ENCODE data around the gene KBTBD8. TPM values are rescaled to one million over a fixed set of nuclear protein-coding genes. Genes with fewer than 3 reads are reported as not detected.

Gene KBTBD8
- total and polyA plus RNA-seq, 2 of the 13 experiments (the other 11 are each of a cell fraction or from before 2014, with no cell fraction given), result 1.1 to 7.6 TPM

DNA sequence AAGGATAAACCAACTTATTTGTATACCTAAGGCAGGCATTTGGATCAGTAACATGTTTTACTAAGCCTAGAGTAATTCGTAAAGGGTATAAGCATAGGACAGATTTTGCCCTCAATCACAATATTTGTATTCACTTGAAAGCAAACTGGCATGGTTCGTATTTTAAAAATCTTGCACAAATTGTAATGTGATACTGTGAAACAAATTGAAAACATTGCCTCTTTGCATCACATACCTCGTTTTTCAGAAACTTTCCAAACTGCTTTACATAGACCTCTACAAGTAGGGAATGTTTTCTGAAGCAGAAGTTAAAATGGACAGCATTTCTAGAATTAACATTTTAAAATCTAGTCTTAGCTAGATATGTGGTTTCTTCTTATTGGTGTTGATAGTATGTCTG, 11.6 kb downstream of the KBTBD8 start (continued):
- no peak for TF ChIP-seq ZNF407 (CRISPR knock-in tag; IDR thresholded peaks at IDR 0.05; ENCODE audit: not compliant biosample characterization)
- no peak for TF ChIP-seq ZNF264 (CRISPR knock-in tag; IDR thresholded peaks at IDR 0.05)
- no peak for TF ChIP-seq ZNF484 (CRISPR knock-in tag; IDR thresholded peaks at IDR 0.05; ENCODE audit: borderline replicate concordance, low read depth)
- no peak for TF ChIP-seq MEIS1 (CRISPR knock-in tag; IDR thresholded peaks at IDR 0.05; ENCODE audit: borderline replicate concordance)
- TF ChIP-seq SMARCC2 (IDR thresholded peaks at IDR 0.05), result no peak
- no peak for TF ChIP-seq ZNF552 (CRISPR knock-in tag; IDR thresholded peaks at IDR 0.05; ENCODE audit: borderline replicate concordance)
- TF ChIP-seq, protein P1, sequence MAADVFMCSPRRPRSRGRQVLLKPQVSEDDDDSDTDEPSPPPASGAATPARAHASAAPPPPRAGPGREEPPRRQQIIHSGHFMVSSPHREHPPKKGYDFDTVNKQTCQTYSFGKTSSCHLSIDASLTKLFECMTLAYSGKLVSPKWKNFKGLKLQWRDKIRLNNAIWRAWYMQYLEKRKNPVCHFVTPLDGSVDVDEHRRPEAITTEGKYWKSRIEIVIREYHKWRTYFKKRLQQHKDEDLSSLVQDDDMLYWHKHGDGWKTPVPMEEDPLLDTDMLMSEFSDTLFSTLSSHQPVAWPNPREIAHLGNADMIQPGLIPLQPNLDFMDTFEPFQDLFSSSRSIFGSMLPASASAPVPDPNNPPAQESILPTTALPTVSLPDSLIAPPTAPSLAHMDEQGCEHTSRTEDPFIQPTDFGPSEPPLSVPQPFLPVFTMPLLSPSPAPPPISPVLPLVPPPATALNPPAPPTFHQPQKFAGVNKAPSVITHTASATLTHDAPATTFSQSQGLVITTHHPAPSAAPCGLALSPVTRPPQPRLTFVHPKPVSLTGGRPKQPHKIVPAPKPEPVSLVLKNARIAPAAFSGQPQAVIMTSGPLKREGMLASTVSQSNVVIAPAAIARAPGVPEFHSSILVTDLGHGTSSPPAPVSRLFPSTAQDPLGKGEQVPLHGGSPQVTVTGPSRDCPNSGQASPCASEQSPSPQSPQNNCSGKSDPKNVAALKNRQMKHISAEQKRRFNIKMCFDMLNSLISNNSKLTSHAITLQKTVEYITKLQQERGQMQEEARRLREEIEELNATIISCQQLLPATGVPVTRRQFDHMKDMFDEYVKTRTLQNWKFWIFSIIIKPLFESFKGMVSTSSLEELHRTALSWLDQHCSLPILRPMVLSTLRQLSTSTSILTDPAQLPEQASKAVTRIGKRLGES (CRISPR knock-in tag; IDR thresholded peaks at IDR 0.05; ENCODE audit: borderline replicate concordance), result no peak

All from HepG2 (cell line).